HEK293T (cell line): Measurements from ENCODE around the gene KCNK4.
A peak's percentile ranks its signal among the peaks of the same experiment; 100 is the strongest.

Source experiments
- BHLHE40 ChIP-seq: fragments of 450-650 bp; IDR thresholded peaks from 2 replicates; pipeline ENCODE4 v1.6.1; 2016; ENCODE audit warnings: mild to moderate bottlenecking, moderate library complexity, borderline replicate concordance
- CTBP1 ChIP-seq: fragments of 450-650 bp; IDR thresholded peaks from 2 replicates; pipeline ENCODE4 v1.6.1; 2016; ENCODE audit warnings: borderline replicate concordance
- ELF4 ChIP-seq: fragments of 450-650 bp; IDR thresholded peaks from 2 replicates; pipeline ENCODE4 v1.6.1; 2017; ENCODE audit warnings: antibody characterized with exemption
- FOXA1 ChIP-seq: fragments of 450-650 bp; IDR thresholded peaks from 2 replicates; pipeline ENCODE4 v1.6.1; 2016; ENCODE audit warnings: mild to moderate bottlenecking
- FOXK2 ChIP-seq: fragments of 450-650 bp; IDR thresholded peaks from 2 replicates; pipeline ENCODE4 v1.6.1; 2016; ENCODE audit warnings: mild to moderate bottlenecking
- FOXM1 ChIP-seq: fragments of 450-650 bp; IDR thresholded peaks from 2 replicates; pipeline ENCODE4 v1.6.1; 2017; ENCODE audit warnings: mild to moderate bottlenecking, borderline replicate concordance
- L3MBTL2 ChIP-seq: fragments of 450-650 bp; conservative IDR thresholded peaks from 2 replicates; pipeline ENCODE4 v1.6.1; 2016; ENCODE audit warnings: mild to moderate bottlenecking
- LEF1 ChIP-seq: fragments of 450-650 bp; IDR thresholded peaks from 2 replicates; pipeline ENCODE4 v1.6.1; 2017; ENCODE audit warnings: mild to moderate bottlenecking, borderline replicate concordance
- PKNOX1 ChIP-seq: fragments of 450-650 bp; IDR thresholded peaks from 2 replicates; pipeline ENCODE4 v1.6.1; 2016
- SP1 ChIP-seq: fragments of 450-650 bp; IDR thresholded peaks from 2 replicates; pipeline ENCODE4 v1.6.1; 2017
- SUZ12 ChIP-seq: fragments of 450-650 bp; IDR thresholded peaks from 2 replicates; pipeline ENCODE4 v1.6.1; 2016; ENCODE audit warnings: mild to moderate bottlenecking
- TARDBP ChIP-seq: fragments of 450-650 bp; IDR thresholded peaks from 2 replicates; pipeline ENCODE4 v1.6.1; 2016
- ZNF384 ChIP-seq: fragments of 450-650 bp; IDR thresholded peaks from 2 replicates; pipeline ENCODE4 v1.6.1; 2016

- no peak for TF ChIP-seq BHLHE40
- no peak for TF ChIP-seq LEF1
- TF ChIP-seq SUZ12: no peak
- TF ChIP-seq SP1: no peak
- no peak for TF ChIP-seq ZNF384
- no peak for TF ChIP-seq ELF4
- no peak for TF ChIP-seq FOXK2
- TF ChIP-seq PKNOX1: peak; percentile 98
- no peak for TF ChIP-seq CTBP1
- no peak for TF ChIP-seq FOXM1
- TF ChIP-seq TARDBP: no peak
- no peak for TF ChIP-seq L3MBTL2
- no peak for TF ChIP-seq FOXA1
Measured at GRCh38 chr11:64241491-64242374, 49.4 kb upstream of the KCNK4 start.
